Renal cortex interstitium (tissue), 11 donors: ENCODE data around the gene MME. TPM values are rescaled to one million over a fixed set of nuclear protein-coding genes. Genes with fewer than 3 reads are reported as not detected.

Source experiments
- DNase-seq, 11 donors: peaks; one replicate each; pipeline ENCODE4 v3.0.0-alpha.2; 2013; ENCODE audit warnings: low read depth in 9 of 11, low spot score in 4 of 11; ENCODE audit errors: extremely low read depth in 1 of 11
- polyA plus RNA-seq, 3 donors: library from polyadenylated mRNA; unstranded; fragments of 120-200 nt; gene quantifications; one replicate each; pipeline ENCODE4 v1.2.1, GENCODE V29; 2013; ENCODE audit not compliant: insufficient read length in 3 of 3

MME gene
- polyA plus RNA-seq, 3 donors: 376 to 427 (median 409) TPM

DNA sequence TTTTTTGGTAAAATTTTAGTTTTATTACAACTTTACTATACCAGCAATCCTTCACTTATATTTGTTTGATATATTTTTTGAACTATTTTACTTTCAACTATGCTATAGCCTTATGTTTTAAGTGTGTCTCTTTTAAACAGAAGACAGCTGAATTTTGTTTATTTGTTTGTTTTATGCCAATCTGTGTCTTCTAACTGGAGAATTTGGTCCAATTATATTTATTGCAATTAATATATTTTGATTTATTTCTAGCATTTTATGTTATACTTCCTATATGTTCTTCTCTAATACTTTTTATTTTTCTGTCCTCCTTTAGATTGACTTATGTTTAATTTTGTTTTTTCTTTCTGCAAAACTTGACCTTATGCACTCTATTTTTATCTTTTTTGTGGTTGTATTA is 4.9 kb upstream of the MME start:
- no peak for DNase-seq

- no peak for DNase-seq
Observed at GRCh38 chr3:155076888-155077287, 3.2 kb upstream of the MME start.

- DNase-seq: no peak
Observed at GRCh38 chr3:155078711-155079467, 1.2 kb upstream of the MME start.

DNA sequence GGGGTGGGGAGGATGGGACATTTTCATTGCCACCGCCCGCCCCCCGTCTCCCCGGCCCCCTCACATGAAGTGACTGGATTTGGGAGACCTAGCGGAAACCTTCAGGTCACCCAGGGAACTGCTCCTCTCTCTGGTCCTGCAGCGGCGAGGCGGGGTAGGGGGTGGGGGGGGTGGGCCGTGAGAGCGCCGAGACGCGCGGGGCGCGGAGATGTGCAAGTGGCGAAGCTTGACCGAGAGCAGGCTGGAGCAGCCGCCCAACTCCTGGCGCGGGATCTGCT is 712 bp upstream of the MME start:
- no peak for DNase-seq

- no peak for DNase-seq
Observed at GRCh38 chr3:155080692-155081091, 573 bp downstream of the MME start.

DNA sequence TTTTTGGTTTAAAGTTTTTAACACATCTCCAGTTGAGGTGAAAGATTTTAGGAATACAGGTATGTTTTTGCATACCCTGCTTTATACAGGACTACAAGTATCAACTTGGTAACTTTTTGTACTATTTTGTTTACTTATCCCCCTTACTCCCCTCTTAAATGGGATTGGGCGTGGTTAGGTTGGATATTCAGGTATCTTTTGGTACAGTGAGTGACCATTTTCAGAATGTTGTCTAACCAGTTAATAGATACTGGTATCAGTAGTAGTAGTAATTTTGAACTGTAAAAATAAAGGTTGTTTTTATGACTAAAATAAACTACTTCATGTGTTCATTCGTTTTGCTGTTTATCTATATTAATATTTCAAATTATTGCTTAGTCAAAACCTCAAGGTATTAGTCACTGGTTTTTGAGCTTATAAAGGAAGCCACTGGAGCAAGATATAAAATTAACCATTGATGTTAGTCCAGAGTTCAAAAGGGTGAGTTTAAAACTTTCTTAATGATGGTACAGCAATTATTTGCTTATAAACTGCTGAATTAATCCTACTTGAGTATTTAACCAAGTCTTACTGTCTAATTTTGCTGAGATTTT is 3.3 kb downstream of the MME start:
- no peak for DNase-seq

DNA sequence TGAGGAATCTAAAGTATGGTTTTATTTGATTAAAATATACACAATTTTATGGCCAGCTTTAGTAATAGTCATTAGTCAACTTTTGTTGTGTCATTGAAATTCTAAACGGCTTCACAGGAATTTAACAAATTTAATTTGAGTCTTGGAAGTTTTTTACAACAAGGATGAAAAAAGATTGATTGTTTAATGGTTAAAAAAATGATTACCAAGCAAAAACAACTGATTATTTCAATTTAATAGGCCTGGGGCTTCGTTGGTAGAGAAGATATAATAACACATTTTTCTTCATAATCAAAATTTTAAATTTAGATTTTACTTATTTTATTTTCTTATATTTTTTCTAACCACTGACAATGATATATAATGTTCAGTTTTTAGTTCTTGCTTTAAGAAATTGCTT is 4.4 kb downstream of the MME start:
- DNase-seq: no peak

- no peak for DNase-seq
Observed at GRCh38 chr3:155086051-155086450, 5.9 kb downstream of the MME start.

GRCh38 chr3:155088706-155089345 is 8.7 kb downstream of the MME start:
- no peak for DNase-seq

DNA sequence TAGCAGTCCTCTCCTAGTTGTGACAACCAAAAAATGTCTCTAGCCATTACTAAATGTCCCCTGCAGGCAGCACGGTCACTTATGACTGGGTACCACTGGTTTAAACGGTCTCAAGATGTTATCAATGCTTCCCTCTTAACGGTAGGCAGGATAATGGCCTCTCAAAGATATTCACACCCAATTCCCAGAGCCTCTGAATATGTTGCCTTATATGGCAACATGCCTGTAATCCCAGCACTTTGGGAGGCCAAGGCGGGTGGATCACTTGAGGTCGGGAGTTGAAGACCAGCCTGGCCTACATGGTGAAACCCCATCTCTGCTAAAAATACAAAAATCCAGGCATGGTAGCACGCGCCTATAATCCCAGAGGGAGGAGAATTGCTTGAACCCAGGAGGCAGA is 9.4 kb downstream of the MME start:
- DNase-seq: no peak

DNA sequence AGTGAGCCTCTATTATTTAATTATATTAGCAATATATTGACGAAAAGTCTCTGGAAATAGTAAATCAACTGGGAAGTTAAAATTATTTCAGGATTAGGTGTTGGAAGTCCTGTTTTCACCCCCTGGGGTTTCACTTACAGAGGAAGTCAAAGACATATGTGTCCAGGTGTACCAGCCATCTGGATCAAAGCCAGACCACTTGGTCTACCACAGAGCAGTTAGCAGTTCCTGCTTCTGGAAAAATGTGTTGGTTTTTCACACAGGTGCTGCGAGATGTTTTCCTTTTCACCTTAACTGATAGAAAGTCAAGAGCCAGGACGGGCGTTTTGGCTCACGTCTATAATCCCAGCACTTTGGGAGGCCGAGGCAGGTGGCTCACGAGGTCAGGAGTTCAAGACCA is 13.1 kb downstream of the MME start:
- DNase-seq: no peak

GRCh38 chr3:155096303-155097008 is 16.3 kb downstream of the MME start:
- DNase-seq: no peak

- DNase-seq: no peak
Observed at GRCh38 chr3:155097009-155097349, 16.9 kb downstream of the MME start.

GRCh38 chr3:155101398-155101797 is 21.3 kb downstream of the MME start:
- no peak for DNase-seq

DNA sequence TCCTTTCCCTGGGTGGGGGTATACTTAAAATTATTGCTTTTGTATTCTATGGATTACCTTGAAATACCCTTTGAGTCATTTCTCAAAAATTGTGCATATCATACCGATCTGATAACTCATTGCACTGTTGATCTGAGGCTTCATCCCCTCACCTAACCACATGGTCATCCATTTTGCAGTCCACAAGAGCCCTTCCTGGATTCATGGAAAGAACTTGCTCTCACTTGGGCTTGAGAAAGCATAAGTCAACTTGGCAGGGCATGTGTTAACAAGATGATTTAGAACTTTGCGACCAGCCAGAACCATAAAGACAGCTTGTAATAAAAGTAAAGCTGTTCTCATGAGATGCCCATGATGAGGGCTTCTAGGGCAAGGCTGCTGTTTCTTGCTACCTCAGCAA is 22.2 kb downstream of the MME start:
- no peak for DNase-seq

- no peak for DNase-seq
Observed at GRCh38 chr3:155103686-155104085, 23.6 kb downstream of the MME start.

DNA sequence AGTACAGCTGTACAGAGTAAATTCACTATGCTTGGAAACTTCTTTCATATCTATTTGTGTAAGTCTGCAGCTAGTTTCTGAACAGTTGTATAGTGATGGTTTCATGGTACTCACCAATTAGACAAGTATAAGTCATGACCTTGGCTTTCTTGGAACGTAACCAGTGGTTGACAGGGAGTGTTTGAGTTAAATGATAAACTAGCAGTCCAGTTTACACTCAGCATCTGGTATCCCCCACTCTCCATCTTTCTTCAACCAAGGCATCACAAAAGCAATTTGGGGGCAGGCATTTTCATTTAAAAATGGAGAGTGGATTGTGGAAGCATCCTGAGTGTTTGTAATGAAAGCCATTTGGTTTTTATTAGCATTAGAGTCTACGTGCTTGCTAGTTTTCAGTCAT is 26.0 kb downstream of the MME start:
- no peak for DNase-seq

GRCh38 chr3:155110022-155110421 is 29.9 kb downstream of the MME start:
- no peak for DNase-seq

- DNase-seq: no peak
Observed at GRCh38 chr3:155110996-155111901, 31.1 kb downstream of the MME start.
